AG08395 (cell line): ENCODE results near the gene TIMM17A.
"Not testable (repeated sequence)": the region's sequence is repeated elsewhere in the genome, so short reads cannot be mapped to it uniquely, and the experiment has no call there.

Source experiments
- DNase-seq: peaks from one replicate; pipeline ENCODE4 v3.0.0; 2012; ENCODE audit warnings: mixed read lengths, low spot score

The TIMM17A gene

GRCh38 chr1:202016022-202016810 is 60.9 kb downstream of the TIMM17A start:
- peak; percentile 18 for DNase-seq

DNA sequence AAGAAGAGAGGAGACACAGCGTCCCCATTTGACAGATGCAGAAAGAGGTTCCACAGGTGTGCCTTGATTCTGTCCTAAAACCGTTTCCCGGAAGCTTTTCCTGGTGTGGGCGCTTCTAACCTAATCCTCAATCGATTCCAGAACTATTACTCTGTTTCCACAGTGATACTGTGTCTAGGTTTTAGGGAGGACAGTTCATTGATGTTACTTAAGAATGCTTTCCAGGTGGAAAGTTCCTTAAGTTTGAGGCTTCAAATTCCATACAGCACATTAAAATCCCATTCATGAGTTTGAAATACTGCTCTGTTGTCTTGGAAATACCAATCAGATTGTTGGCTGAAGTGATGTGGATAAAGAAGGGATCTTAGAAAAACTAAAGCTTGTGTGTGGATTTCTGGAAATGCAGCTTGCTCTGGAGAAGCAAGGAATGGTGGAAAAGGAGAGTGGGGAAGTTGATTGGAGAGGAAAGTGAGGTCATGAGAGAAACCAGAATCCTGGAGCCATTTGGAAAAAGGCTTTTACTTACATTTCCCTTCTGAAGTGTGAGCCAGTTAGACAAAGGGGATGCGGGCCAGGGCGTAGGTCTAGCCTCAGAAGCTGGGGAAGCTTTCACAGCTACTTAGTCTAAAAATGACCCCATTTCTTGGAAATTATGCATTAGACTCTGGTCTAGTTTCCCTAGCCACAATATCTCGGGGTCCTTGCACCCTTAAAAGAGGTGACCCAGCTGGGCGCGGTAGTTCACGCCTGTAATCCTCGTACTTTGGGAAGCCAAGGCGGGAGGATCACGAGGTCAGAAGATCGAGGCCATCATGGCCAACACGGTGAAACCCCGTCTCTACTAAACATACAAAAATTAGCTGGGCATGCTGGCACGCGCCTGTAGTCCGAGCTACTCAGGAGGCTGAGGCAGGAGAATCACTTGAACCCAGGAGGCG is 61.8 kb downstream of the TIMM17A start:
- DNase-seq = no peak

- no peak for DNase-seq
Observed at GRCh38 chr1:202017749-202018467, 62.6 kb downstream of the TIMM17A start.

DNA sequence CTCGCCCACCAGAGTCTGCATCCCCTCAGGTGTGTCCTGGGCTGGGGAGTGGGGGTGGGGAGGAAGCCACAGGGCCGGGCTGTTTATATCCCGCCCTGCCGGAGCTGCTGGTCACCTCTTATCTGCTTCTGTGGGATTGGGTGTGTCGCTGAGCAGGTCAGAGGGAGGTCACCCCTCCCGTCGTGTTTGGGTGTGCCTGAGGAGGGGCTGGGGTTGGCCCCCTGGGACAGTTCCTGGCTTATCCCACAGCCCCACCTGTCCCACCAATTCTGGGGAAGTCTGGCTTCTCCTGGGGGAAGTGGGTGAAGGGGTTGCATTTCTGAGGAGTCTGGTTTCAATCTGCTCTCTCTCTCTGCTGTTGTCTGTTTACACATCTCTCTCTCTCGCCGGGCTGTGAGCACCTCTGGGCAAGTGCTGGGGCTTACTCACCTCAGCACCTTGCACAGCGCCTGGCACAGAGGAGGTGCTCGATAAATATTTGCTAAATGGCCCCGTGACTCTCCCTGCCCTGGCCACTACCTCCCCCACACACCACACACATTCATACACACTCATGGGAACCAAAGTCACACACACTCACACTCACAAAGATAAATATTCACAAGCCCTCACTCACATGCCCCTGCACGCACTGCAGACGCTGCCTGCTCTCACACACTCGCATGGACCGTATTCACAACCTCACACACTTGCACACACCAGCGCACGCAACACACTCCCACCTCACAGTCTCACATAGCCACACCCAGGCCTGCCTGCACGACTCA is 63.3 kb downstream of the TIMM17A start:
- no peak for DNase-seq

GRCh38 chr1:202019235-202019558 is 63.9 kb downstream of the TIMM17A start:
- DNase-seq = not testable (repeated sequence)
